H1 (cell line): ENCODE measurements around the gene PLAC9.

Source experiments
- BRCA1 ChIP-seq: IDR thresholded peaks from 2 replicates; pipeline ENCODE4 v1.6.1; 2012; ENCODE audit warnings: low read depth, low read length, improper control_type of control experiment
- EGR1 ChIP-seq: IDR thresholded peaks from 2 replicates; pipeline ENCODE4 v1.6.1; 2011; ENCODE audit warnings: low read depth, low read length, borderline replicate concordance
- EP300 ChIP-seq, 2 experiments: IDR thresholded peaks; 1 replicate in 1 of 2; 2 replicates in 1 of 2; pipeline ENCODE4 v1.6.1; 2011 to 2012; ENCODE audit warnings: low read depth in 2 of 2, low read length in 2 of 2, mild to moderate bottlenecking in 2 of 2, borderline replicate concordance in 1 of 2, inconsistent platforms in 1 of 2, moderate library complexity in 1 of 2
- MAFK ChIP-seq: IDR thresholded peaks from 2 replicates; pipeline ENCODE4 v1.6.1; 2012; ENCODE audit warnings: low read depth, mild to moderate bottlenecking, improper control_type of control experiment, low read length
- POLR2AphosphoS5 ChIP-seq: IDR thresholded peaks from 2 replicates; pipeline ENCODE4 v1.6.1; 2011; ENCODE audit warnings: low read depth, low read length
- RAD21 ChIP-seq, 2 experiments: IDR thresholded peaks in 1 of 2; conservative IDR thresholded peaks in 1 of 2; 2 replicates each; pipeline ENCODE4 v1.6.1; 2011; ENCODE audit warnings: low read depth in 2 of 2, low read length in 2 of 2, improper control_type of control experiment in 1 of 2, inconsistent platforms in 1 of 2, mild to moderate bottlenecking in 1 of 2, moderate library complexity in 1 of 2
- RBBP5 ChIP-seq: IDR thresholded peaks from 2 replicates; pipeline ENCODE4 v1.7.1; 2012; ENCODE audit warnings: low read depth, mild to moderate bottlenecking, inconsistent platforms, low read length, moderate library complexity, borderline replicate concordance
- RNF2 ChIP-seq: fragments of 200-900, 300-1000 bp; sonication (generic); IDR thresholded peaks from 2 replicates; pipeline ENCODE4 v1.7.1; 2016; ENCODE audit warnings: borderline replicate concordance, low read depth, mild to moderate bottlenecking, antibody characterized with exemption, low read length; ENCODE audit not compliant: poor library complexity, severe bottlenecking; ENCODE audit errors: missing control alignments
- ZNF274 ChIP-seq: IDR thresholded peaks from 2 replicates; pipeline ENCODE4 v1.7.0; 2012; ENCODE audit warnings: low read length, borderline replicate concordance; ENCODE audit errors: extremely low read depth
- TF ChIP-seq, protein P1 (sequence below), 3 experiments: IDR thresholded peaks; 1 replicate in 2 of 3; 2 replicates in 1 of 3; pipeline versions ENCODE4 v1.5.1 to v1.6.1; 2011; ENCODE audit warnings: low read length in 3 of 3, mild to moderate bottlenecking in 3 of 3, inconsistent platforms in 2 of 3, low read depth in 1 of 3, moderate library complexity in 1 of 3; ENCODE audit not compliant: insufficient read depth in 1 of 3; ENCODE audit errors: control extremely low read depth in 1 of 3

DNA sequence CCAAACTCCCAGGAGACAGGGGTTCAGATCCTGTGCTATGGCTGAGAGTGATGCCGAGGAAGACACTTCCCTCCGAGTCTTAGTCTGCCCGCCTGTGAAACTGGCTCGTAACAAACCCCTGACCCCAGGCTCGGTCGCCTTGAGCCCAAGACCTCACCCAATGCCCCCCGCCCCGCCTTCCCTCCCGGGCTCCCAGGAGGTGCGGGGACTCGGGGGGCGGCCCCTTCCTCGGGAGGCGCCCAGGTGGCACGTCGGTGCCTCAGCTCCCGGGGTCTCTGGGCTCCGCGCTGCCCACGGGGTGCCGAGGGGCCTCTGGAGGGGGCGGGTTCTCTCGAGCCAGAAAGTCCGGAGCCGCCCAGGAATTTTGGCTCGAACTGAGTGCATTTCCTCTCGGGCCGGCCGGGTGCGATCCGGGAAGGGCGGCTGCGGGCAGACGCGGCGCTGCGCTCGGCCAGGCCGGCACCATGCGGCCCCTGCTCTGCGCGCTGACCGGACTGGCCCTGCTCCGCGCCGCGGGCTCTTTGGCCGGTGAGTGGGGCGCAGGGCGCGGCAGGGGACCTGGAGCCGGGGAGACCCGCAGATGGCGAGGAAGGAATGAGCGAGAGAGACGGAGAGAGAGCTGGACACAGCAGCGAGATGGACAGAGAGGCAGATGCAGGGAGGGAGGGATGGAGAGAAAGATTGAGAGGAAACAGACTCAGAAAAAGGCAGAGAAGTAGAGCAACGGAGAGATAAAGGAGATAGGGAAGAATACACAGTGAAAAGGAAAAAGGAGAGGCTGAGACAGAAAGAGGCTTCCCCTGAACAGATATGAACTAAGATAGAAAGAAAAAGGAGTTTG lies at the start of gene PLAC9:
- TF ChIP-seq, protein P1, sequence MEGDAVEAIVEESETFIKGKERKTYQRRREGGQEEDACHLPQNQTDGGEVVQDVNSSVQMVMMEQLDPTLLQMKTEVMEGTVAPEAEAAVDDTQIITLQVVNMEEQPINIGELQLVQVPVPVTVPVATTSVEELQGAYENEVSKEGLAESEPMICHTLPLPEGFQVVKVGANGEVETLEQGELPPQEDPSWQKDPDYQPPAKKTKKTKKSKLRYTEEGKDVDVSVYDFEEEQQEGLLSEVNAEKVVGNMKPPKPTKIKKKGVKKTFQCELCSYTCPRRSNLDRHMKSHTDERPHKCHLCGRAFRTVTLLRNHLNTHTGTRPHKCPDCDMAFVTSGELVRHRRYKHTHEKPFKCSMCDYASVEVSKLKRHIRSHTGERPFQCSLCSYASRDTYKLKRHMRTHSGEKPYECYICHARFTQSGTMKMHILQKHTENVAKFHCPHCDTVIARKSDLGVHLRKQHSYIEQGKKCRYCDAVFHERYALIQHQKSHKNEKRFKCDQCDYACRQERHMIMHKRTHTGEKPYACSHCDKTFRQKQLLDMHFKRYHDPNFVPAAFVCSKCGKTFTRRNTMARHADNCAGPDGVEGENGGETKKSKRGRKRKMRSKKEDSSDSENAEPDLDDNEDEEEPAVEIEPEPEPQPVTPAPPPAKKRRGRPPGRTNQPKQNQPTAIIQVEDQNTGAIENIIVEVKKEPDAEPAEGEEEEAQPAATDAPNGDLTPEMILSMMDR (IDR thresholded peaks at IDR 0.05; ENCODE audit: control extremely low read depth in 1 of 3, insufficient read depth in 1 of 3, low read depth in 1 of 3, low read length in 3 of 3) = no peak
- TF ChIP-seq POLR2AphosphoS5 (no peak), RAD21 (IDR thresholded peaks at IDR 0.05 in 1 of 2, conservative IDR thresholded peaks at IDR 0.05 in 1 of 2; ENCODE audit: low read depth in 2 of 2, low read length in 2 of 2) (no peak), EP300 (IDR thresholded peaks at IDR 0.05; ENCODE audit: borderline replicate concordance in 1 of 2, low read depth in 2 of 2, low read length in 2 of 2) (no peak), ZNF274 (no peak), RNF2 (no peak), MAFK (no peak), EGR1 (peak; percentile 4; the same call in 1 of the 2 replicates), BRCA1 (no peak), RBBP5 (no peak; the same call in 1 of the 2 replicates)
